Right ventricle myocardium superior (tissue), 1 donor: ENCODE measurements around the gene ATL3. TPM values are rescaled to one million over a fixed set of nuclear protein-coding genes. Genes with fewer than 3 reads are reported as not detected.
A peak's percentile ranks its signal among the peaks of the same experiment; 100 is the strongest.
"Not testable (repeated sequence)": the region's sequence is repeated elsewhere in the genome, so short reads cannot be mapped to it uniquely, and the experiment has no call there.

Source experiments
- ATAC-seq: fragments of 200-7000 bp; cut with Tn5 transposase; one replicate; pipeline ENCODE4 v1.9.1; 2020; ENCODE audit warnings: mild to moderate bottlenecking; ENCODE audit not compliant: poor library complexity
- DNase-seq: peaks from one replicate; pipeline ENCODE4 v3.0.0-alpha.2; 2020
- intact Hi-C: fragments of 100-400 bp; cut with DNase I; formaldehyde crosslinking; loops from one replicate; pipeline ENCODE4 v1.11.2; 2022
- total RNA-seq: library from RNA; stranded (reverse); fragmentation: NEBNext Ultra II Directional; extraction: Animal tissue kit (Norgen Biotek cat#: 25700); gene quantifications from one replicate; pipeline ENCODE4 v1.2.1, GENCODE V29; 2021
- donor health status: DM: no; HTN: yes; CAD: no; lungs with severe emphysema.

ATL3 gene
- total RNA-seq, 1 donor from 2014 or later = 12.8 TPM

DNA sequence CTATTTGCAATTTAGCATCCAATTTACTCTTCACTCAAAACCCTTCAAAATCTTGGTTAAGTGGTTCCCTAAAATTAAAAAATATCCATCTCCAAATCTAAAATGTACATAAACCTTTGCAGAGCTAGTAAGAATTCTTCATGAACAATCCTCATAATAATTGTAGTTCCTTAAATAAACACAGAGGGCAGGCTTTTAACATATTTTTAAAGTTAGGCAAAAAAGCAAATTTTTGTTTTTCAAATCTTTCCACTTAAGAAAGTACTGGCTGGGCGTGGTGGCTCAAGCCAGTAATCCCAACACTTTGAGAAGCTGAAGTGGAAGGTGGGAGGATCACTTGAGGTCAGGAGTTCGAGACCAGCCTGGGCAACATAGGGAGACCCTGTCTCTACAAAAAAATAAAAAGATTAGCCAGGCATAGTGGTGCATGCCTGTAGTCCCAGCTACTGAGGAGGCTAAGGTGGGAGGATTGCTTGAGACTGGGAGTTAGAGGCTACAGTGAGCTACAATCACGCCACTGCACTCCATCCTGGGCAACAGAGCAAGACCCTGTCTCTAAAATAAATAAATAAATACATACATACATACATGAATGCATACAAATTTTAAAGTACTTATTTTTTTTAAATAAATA lies 31.9 kb downstream of the ATL3 start:
- DNase-seq (no peak), ATAC-seq (peak; percentile 20)
- intact Hi-C loops = no loop called here

DNA sequence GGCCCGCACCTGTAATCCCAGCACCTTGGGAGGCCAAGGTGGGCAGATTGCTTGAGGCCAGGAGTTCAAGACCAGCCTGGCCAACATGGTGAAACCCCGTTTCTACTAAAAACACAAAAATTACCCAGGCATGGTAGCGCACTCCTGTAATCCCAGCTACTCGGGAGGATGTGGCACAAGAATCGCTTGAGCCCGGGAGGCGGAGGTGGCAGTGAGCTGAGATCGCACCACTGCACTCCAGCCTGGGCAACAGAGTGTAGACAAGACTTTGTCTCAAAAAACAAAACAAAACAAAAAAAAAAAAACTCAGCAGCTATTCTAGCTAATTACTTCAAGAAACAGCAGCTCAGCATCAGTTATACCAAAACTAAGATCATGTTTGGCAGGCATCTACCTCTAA lies 32.7 kb downstream of the ATL3 start:
- intact Hi-C loops, DNase-seq, ATAC-seq: not testable (repeated sequence)

DNA sequence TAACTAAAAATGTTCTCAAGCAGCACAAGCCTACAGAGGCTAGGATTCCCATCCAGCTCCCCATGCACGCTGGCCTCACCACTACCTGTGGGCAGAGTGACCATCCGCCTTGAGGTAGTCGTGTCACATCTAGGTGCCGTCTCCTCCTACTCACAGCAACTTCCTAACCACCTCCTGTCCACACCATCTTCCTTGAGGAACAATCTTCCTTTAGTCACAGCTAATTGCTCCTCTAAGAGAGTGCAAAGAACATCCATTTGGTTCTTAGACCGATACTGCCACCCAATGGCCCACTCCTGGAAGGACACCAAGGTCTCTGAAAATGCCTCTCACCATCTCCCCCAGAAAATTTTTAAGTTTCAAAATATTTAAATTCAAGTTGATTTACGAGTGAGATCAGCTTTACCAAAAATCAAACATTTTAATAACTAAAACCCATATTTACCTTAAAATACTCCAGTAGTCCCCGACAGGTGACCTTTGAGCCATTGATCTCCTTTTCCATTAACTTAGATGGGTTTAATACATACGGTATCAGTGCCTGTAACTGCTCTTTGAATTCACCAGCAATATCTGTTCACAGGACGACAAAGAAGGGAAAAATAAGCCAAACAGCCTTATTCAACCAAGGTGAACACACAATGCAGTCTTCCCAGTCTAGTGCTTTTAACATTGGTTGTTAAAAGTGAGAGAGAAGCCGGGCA lies 35.3 kb downstream of the ATL3 start:
- DNase-seq = no peak
- peak; percentile 81 for ATAC-seq
- intact Hi-C loops = loop anchor here (2.0 kb wide), 1 partner anchor 157 kb away; no protein-coding TSS in a partner anchor

DNA sequence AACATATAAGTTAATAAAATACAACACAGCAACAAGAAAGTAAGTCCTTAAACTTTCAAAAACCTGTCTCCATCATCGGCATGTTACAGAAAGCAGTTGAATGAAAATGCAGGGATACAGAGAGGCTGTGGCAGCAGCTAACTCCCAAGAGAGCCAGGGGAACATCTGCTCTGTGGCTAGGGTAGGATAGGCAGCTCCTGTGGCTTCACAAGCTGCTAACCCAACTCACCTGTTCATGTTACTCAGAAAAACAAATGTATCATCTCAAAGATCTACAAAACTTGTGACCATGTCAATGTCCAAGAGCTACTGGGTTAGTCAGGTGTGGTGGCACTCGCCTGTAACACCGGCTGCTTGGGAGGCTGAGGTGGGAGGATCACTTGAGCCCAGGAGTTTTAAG lies 41.8 kb downstream of the ATL3 start:
- DNase-seq (no peak), ATAC-seq (no peak)
- intact Hi-C loops = no loop called here

DNA sequence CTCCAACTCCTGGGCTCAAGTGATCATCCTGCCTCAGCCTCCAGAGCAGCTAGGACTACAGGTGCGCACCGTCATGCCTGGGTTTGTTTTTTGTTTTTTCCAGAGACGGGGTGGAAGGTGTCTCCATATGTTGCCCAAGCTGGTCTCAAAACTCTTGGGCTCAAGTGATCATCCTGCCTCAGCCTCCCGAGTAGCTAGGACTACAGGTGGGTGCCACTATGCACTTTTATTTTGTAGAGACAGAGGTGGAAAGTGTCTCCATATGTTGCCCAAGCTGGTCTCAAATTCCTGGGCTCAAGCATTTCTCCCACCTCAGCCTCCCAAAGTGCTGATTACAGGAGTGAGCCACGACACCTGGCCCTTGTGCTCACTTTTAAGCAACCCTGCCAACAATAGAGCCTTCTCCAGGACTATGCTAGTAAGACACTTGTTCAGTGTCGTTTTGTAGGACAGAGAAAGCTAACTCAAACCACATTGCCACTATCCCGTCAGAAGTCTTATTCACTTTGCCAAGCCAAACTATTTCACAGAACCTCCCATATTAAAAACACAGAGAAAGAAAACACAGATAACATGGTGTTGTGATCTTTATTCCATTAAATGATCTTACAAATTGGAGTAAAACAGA lies 47.5 kb downstream of the ATL3 start:
- intact Hi-C loops = no loop called here
- DNase-seq (no peak), ATAC-seq (no peak)

DNA sequence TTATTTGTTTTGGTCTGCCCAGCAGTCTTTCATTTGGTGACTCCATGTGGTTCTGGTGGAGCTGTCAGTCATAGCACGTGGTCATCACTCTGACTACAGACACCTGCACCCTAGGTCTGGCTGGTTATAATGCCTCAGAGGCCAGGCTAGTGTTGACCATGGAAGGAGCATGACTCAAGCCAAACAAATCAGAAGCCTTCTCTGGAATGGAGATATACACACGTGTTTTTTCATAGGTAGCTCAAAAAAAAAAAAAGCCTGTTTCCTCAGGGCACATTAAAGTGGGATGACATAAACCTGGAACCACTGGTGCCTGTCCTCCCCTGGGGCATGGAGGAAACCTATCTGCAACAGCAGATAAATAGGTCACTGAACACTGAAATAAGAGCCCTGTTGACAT lies 48.9 kb downstream of the ATL3 start:
- ATAC-seq = no peak
- no peak for DNase-seq
- intact Hi-C loops = no loop called here

DNA sequence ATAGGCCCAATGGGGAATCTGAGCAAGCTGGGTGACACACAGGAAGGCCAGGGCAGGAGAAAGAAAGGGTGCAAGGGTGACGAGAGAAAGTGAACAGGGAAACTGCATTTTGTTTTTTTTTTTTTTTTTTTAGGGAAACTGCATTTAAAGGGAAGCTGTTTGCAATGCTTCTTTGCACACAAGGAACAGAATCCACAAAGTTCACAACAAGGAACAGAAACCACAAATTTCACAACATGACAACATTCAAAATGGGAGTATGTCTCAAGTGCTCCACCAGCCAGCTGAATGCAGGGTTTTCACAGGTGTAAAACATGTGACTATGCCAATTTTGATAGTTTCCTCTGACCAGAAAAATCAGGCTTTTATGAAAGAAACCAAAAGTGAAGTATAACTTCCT lies 50.1 kb downstream of the ATL3 start:
- DNase-seq = no peak
- intact Hi-C loops = no loop called here
- peak; percentile 63 for ATAC-seq

DNA sequence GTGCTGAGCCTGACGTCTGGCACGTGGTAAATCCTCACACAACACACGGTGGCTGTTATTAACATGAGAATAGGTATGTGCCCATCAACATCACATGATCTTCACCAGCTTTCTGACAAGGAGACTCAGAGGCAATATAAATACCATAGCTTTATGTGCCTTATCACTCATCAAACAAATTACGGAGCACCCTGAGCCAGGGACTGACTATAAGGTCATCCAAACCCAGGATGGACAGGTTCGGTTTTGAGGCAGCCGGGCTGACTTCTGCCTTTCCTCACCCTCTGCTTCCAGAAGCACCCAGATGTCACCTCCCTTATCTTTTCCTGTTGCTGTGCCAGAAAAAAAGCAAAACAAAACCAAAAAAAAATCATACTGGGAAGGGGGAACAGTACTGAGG lies 51.2 kb downstream of the ATL3 start:
- DNase-seq = no peak
- ATAC-seq = no peak
- intact Hi-C loops = no loop called here

DNA sequence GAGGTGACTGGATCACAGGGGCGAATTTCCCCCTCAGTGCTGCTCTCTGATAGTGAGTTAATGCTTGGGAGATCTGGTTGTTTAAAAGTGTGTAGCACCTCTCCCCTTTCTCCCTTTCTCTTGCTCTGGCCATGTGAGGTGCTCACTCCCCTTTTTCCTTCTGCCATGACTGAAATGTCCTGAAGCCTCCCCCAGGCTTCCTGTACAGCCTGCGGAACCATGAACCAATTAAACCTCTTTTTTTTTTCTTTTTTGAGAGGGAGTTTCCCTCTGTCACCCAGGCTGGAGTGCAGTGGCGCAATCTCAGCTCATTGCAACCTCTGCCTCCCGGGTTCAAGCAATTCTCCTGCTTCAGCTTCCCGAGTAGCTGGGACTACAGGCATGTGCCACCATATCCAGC lies 53.5 kb downstream of the ATL3 start:
- DNase-seq, ATAC-seq, intact Hi-C loops: not testable (repeated sequence)

DNA sequence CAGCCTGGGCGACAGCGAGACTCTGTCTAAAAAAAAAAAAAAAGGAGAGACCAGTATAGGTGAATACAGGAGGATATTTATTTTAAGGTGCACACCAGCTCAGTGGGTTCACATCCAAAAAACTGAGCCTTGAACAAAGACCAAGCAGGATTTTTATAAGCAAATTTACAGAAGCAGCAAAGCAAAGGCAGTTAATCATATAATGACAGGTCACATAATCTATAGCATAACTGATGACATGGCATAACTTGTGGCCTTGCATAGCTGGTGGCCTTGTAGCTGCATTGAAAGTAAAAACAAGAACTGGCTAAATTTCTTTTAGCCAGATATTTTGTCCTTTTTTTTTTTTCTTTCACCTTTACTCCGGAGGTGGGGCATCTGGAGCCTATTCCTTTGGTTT lies 54.2 kb downstream of the ATL3 start:
- ATAC-seq (no peak), DNase-seq (no peak)
- intact Hi-C loops = no loop called here

DNA sequence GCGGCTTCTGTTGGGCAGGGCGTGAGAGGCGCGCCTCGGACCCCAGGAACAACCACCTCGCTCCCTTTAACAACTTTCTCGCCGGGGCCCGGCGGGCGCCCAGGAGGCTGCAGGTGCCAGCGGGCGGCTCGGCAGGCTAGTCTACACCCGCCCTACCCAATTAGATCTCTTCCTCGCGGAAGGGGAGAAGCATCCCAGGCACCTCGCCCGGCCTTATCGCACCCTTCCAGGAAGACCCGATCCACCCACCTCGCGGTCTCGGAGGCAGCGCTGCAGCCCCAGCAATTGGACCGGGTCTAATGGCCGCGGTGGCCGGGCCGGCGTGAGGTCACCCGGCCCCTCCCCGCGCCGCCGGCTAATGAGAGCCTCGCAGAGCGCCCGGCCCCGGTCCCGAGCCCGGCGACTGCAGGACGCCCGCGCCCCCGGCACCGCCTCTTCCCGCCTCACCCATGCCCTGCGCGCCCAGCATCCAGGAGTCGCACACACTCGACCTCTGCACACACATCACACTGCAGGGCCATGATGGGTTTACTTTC lies 57.0 kb downstream of the ATL3 start, which contains the start of gene PLAAT3:
Gene PLAAT3, minus strand, starts transcription at position 298 of the 536 bp plus-strand sequence. CDS start 419 bp downstream, outside the sequence.
- intact Hi-C loops = no loop called here
- ATAC-seq (peak; percentile 91), DNase-seq (peak; percentile 93)

DNA sequence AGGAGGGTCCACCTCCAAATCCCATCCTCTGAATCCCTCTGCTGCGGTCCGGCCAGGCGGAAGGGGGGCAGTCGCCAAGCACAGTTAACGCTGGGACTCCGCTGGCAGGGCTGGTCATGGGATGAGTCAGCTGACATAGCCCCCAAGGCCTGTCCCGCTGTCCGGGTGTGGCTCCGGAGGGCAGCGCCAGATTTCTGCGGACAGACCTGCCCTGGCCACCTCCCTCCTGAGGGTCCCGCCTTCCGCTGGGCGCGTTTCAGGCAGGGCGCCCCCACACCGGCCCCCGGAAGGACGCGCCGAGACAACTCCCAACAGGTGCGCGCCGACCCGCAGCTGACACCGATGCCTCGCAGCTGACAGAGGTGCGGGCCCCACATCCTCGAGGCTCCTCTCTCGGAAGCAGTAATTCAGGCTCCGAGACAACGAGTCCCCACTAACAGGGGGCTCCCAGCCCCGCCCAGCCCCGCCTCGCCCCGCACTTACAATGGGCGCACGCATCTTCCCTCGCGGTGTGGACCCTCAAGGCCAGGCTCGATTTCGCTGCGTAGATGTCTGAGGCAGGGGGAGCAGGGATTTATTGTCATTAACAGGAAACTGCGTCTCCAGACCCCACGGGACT lies 57.5 kb downstream of the ATL3 start:
- ATAC-seq = peak; percentile 65
- peak; percentile 74 for DNase-seq
- intact Hi-C loops = no loop called here

DNA sequence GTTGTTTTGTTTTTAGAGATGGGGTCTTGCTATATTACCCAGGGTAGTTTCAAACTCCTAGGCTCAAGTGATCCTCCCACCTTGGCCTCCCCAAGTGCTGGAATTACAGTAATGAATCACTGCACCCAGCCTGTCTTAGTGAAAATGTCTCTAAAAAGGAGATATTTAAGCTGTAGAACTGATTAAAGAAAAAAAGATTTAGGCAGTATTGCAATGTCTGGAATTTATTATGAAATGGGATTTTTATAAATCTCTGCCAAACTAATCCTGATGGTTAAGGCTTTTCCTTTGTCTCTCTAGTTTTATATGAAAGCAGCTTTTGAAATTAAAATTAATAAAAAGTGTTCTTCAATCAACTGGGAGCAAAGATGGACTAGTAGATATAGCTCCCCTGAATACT lies 59.0 kb downstream of the ATL3 start:
- DNase-seq (no peak), ATAC-seq (no peak)
- intact Hi-C loops = no loop called here

DNA sequence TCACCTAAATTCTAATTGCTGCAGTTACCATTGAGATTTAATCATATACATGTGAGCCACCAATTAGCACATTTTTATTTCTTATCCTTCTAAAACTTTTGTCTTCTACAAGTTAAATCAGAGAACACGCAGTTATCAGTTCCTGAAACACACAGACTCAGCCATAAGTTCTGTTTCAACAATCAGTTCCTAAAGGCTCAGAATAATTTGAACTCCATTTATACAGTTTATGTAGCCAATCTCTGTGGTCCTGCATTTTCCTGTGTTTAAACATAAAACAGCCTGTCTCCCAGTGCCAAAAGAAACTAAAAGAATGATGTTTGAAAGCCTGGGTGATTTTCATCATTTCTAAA lies 59.8 kb downstream of the ATL3 start:
- intact Hi-C loops = no loop called here
- DNase-seq (no peak), ATAC-seq (no peak)

DNA sequence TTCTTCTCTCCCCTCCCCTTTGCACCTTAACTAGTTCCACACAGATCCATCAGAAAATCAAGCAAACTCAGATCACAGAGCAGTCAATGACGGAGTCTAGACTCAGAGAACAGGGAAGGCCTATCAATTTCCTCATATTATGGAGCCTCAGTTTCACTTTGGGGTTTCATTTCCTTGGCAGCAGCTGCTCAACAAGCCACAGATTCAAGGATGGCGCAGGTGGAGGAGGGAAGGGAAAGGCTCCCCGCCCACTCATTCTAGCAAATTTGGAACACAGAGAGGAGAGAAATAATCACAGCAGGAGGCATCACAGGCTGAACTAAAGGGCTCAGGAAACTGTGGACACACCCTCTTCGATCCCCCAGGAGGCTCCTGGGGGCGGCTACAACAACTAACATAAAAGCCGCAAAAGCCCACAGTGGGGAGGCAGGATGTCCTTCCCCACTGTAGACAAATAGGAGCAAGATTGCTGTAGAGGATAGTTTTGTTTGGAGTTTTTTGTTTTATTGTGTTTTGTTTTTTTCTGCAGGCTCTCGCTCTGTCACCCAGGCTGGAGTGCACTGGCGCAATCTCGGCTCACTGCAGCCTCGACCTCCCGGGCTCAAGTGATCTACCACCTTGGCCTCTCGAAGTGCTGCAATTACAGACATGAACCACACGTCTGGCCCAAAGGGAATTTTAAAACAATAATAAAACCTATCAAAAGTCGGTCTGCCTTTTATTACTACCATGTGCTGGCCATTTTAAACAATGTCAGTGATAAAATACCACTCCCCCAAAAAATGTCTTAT lies 60.4 kb downstream of the ATL3 start:
- ATAC-seq (no peak), DNase-seq (no peak)
- intact Hi-C loops = no loop called here

DNA sequence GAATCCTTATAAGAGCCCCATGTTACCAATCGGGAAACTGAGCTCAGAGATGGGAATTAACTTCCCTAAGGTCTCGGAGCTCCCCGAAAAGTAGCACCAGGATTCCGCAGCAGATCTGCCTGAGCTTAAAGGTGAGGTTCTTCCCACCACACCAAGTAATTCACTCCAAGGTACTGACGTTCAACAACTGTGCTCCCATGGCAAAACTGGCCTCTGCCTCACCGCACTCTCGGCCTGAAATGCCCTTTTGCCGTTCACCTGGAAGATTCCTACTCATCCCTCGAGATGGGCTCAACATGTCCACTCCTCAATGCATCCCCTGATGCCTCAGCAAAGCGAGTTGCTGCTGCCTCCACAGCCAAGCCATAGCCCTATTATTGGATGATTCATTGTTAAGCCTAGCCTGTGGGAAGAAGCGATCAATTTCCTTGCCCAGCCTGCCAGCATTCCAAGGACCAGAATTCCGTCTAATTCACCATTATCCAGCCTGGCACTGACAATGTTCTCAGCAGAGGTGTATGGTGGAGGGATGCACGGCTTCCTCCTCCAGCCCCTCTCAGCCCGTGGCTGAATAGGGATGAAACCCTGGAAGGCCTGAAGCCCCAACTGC lies 61.1 kb downstream of the ATL3 start:
- no peak for ATAC-seq
- intact Hi-C loops = no loop called here
- no peak for DNase-seq

DNA sequence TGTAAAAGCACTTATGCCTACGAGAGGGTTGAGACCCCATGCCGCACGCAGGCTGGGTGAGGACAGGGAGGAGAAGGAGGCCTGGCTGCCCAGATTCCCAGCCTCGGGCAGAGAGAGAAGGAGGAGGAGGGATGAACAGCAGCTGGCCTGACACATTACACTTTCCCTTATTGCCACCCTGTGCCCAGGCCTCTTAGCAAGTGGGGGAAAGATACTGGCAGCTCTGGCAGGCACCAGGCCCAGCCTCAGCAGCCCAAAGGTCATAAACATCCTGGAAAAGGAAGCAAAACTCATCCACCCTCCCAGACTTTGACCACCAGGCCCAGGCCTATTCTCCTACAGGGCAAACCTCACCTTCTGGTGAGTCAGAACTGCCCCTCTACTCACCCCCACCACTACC lies 61.6 kb downstream of the ATL3 start:
- DNase-seq (peak; percentile 64), ATAC-seq (peak; percentile 63)
- intact Hi-C loops = no loop called here
